GM12878 (cell line): ENCODE data around the gene KIAA1671. TPM values are rescaled to one million over a fixed set of nuclear protein-coding genes. Genes with fewer than 3 reads are reported as not detected.

ENCODE experiments used
- ATAC-seq: fragments of 200-7000 bp; cut with Tn5 transposase; 3 replicates; pipeline ENCODE4 v1.9.1; 2020; ENCODE audit warnings: mild to moderate bottlenecking, moderate library complexity
- BruUV-seq: library from RNA; stranded (reverse); fragments of 400-500 nt; replicated peaks from 2 replicates; lab custom pipeline; 2021; lab: Mats Ljungman, UMichigan
- CTCF ChIA-PET: fragments of 300-600 bp; sonication (Branson Sonifier 250); formaldehyde crosslinking; extraction: SDS; loops from one replicate; lab custom pipeline; 2021; ENCODE audit warnings: inconsistent platforms; lab: Yijun Ruan, JAX
- POLR2A ChIA-PET: fragments of 350-600 bp; formaldehyde crosslinking; extraction: SDS; loops from one replicate; lab custom pipeline; 2021; ENCODE audit warnings: inconsistent platforms; lab: Charles Lee
- RAD21 ChIA-PET: fragments of 300-600 bp; sonication (Branson Sonifier 250); formaldehyde crosslinking; loops from one replicate; lab custom pipeline; 2023; ENCODE audit warnings: antibody characterized with exemption; ENCODE audit not compliant: unreplicated experiment; lab: Charles Lee
- SMC1A ChIA-PET: fragments of 300-600 bp; sonication (Branson Sonifier 250); formaldehyde crosslinking; loops from one replicate; lab custom pipeline; 2023; ENCODE audit not compliant: unreplicated experiment, uncharacterized antibody; lab: Charles Lee
- DNase-seq: peaks from one replicate; pipeline ENCODE4 v3.0.0-alpha.2; 2011; ENCODE audit warnings: low read depth, low spot score
- FAIRE-seq: peaks from 3 replicates; lab custom pipeline; 2011; peaks lifted over from hg19 to GRCh38; lab: Jason Lieb, UNC
- H2AFZ ChIP-seq: 2 replicates; pipeline ENCODE4 v1.6.0; 2011; ENCODE audit warnings: low read depth, low read length, control low read depth; ENCODE audit not compliant: control insufficient read depth
- H3K27ac ChIP-seq: 2 replicates; pipeline ENCODE4 v1.5.1; 2011; ENCODE audit warnings: control low read depth; ENCODE audit not compliant: control insufficient read depth, insufficient read depth
- H3K27me3 ChIP-seq, 2 experiments: replicated peaks in 1 of 2; 2 replicates each; pipeline versions ENCODE4 v1.6.0 to v1.6.1; 2011; ENCODE audit warnings: low read length in 1 of 2; ENCODE audit not compliant: control insufficient read depth in 2 of 2, insufficient read depth in 2 of 2
- H3K36me3 ChIP-seq, 2 experiments: 2 replicates each; pipeline ENCODE4 v1.5.1; 2011; ENCODE audit warnings: low read length in 1 of 2; ENCODE audit not compliant: control insufficient read depth in 2 of 2, insufficient read depth in 2 of 2
- H3K4me1 ChIP-seq: 2 replicates; pipeline ENCODE4 v1.6.1; 2011; ENCODE audit warnings: mild to moderate bottlenecking, low read length, moderate library complexity, mixed read lengths; ENCODE audit not compliant: control insufficient read depth, insufficient read depth
- H3K4me2 ChIP-seq: 2 replicates; pipeline ENCODE4 v1.6.0; 2011; ENCODE audit warnings: control low read depth; ENCODE audit not compliant: control insufficient read depth, insufficient read depth
- H3K4me3 ChIP-seq: fragments of 200-600 bp; sonication (generic); 2 replicates; pipeline ENCODE4 v1.5.1; 2016
- H3K79me2 ChIP-seq: 2 replicates; pipeline ENCODE4 v1.6.0; 2011; ENCODE audit warnings: low read length; ENCODE audit not compliant: control insufficient read depth, insufficient read depth
- H3K9ac ChIP-seq: 2 replicates; pipeline ENCODE4 v1.8.0; 2011; ENCODE audit warnings: low read length, control low read depth, mixed read lengths; ENCODE audit not compliant: control insufficient read depth, insufficient read depth
- H3K9me3 ChIP-seq: replicated peaks from 3 replicates; pipeline ENCODE4 v1.5.1; 2011; ENCODE audit warnings: mild to moderate bottlenecking, low read length; ENCODE audit not compliant: control insufficient read depth, insufficient read depth
- H4K20me1 ChIP-seq: 2 replicates; pipeline ENCODE4 v1.6.0; 2011; ENCODE audit not compliant: control insufficient read depth, insufficient read depth
- CBFB ChIP-seq: IDR thresholded peaks from 2 replicates; pipeline ENCODE4 v1.6.1; 2016; ENCODE audit warnings: antibody characterized with exemption, low read depth
- E2F8 ChIP-seq: fragments of 450-650 bp; IDR thresholded peaks from 2 replicates; pipeline ENCODE4 v1.6.1; 2018; ENCODE audit warnings: mild to moderate bottlenecking, low read depth, moderate library complexity; ENCODE audit not compliant: partially characterized antibody
- EZH2 ChIP-seq: IDR thresholded peaks from 2 replicates; pipeline ENCODE4 v1.6.1; 2012; ENCODE audit warnings: low read depth, mild to moderate bottlenecking, control low read depth, inconsistent platforms, low read length, borderline replicate concordance; ENCODE audit not compliant: control insufficient read depth
- MYB ChIP-seq: fragments of 150-350 bp; IDR thresholded peaks from 2 replicates; pipeline ENCODE4 v1.6.1; 2014; ENCODE audit warnings: mild to moderate bottlenecking, low read depth, low read length, borderline replicate concordance
- POU2F2 ChIP-seq: IDR thresholded peaks from 3 replicates; pipeline ENCODE4 v1.6.1; 2011; ENCODE audit warnings: low read depth, mild to moderate bottlenecking, low read length, borderline replicate concordance
- RBBP5 ChIP-seq: fragments of 200-600 bp; sonication (generic); conservative IDR thresholded peaks from 2 replicates; pipeline ENCODE4 v1.6.1; 2016
- YBX1 ChIP-seq: fragments of 450-650 bp; IDR thresholded peaks from 2 replicates; pipeline ENCODE4 v1.6.1; 2016; ENCODE audit warnings: antibody characterized with exemption
- ZBED1 ChIP-seq: IDR thresholded peaks from 2 replicates; pipeline ENCODE4 v1.6.1; 2016; ENCODE audit warnings: borderline replicate concordance
- ZNF592 ChIP-seq: fragments of 450-650 bp; IDR thresholded peaks from 2 replicates; pipeline ENCODE4 v1.6.1; 2017; ENCODE audit warnings: mild to moderate bottlenecking, moderate library complexity
- ZNF687 ChIP-seq: fragments of 450-650 bp; IDR thresholded peaks from 2 replicates; pipeline ENCODE4 v1.6.1; 2017; ENCODE audit warnings: mild to moderate bottlenecking, moderate library complexity
- ZSCAN29 ChIP-seq: fragments of 450-650 bp; IDR thresholded peaks from 2 replicates; pipeline ENCODE4 v1.6.1; 2017; ENCODE audit warnings: mild to moderate bottlenecking, moderate library complexity
- WGBS: methylation state at CpG from one replicate; pipeline ENCODE4 v1.1.6; 2016; ENCODE audit warnings: low lambda C conversion rate; ENCODE audit not compliant: insufficient replicate concordance, insufficient coverage; ENCODE audit errors: missing lambda C conversion rate; 5-methylcytosine and 5-hydroxymethylcytosine counted together
- in situ Hi-C: fragments of 300-500 bp; cut with MboI; formaldehyde crosslinking; loops from 9 replicates; pipeline ENCODE4 v1.14.3; 2018; ENCODE audit warnings: mixed read lengths
- intact Hi-C: fragments of 100-400 bp; cut with micrococcal nuclease; formaldehyde crosslinking; loops from one replicate; pipeline ENCODE4 v1.14.2; 2022; ENCODE audit not compliant: unreplicated experiment
- polyA plus RNA-seq, 11 experiments: library from polyadenylated mRNA; depleted of rRNA in 4 of 11; unstranded in 6 of 11; stranded (reverse) in 5 of 11; fragments of >200 nt; fragmentation: Nextera tagmentation in 4 of 11; fragmentation: Illumina TruSeq in 1 of 11; extraction: Ambion mirVana in 4 of 11; extraction: Trizol in 1 of 11; gene quantifications; 1 replicate in 1 of 11; 2 replicates in 10 of 11; pipeline versions ENCODE4 v1.2.1 to v1.2.3, GENCODE V29; 2011 to 2016; ENCODE audit warnings: inconsistent platforms in 2 of 11, missing spikeins in 2 of 11, low read depth in 1 of 11
- total RNA-seq, 4 experiments: library from RNA; depleted of rRNA in 3 of 4; stranded (reverse); fragments of >200 nt in 3 of 4; fragmentation: Illumina TruSeq in 1 of 4; extraction: Trizol in 1 of 4; gene quantifications; 2 replicates each; pipeline versions ENCODE4 v1.2.1 to v1.2.3, GENCODE V29; 2013 to 2021

Gene KIAA1671
- total and polyA plus RNA-seq, 10 of the 15 experiments (the other 5 are each of a cell fraction or from before 2014, with no cell fraction given) = 0.05 to 2.7 (median 0.33) TPM

- TF ChIP-seq E2F8 (no peak), YBX1 (no peak)
These were observed 196.5 kb downstream of the KIAA1671 start (continued) for GRCh38 chr22:25149014-25149413.

GRCh38 chr22:25153961-25154666, 201.6 kb downstream of the KIAA1671 start:
- Histone ChIP-seq H3K36me3 (no peaks in the 10 kb centered on the region), H2AFZ (no peak overlapping the region), H3K4me3 (no peak overlapping the region), H3K4me1 (no peaks in the 10 kb centered on the region), H3K79me2 (no peaks in the 10 kb centered on the region), H4K20me1 (no peaks in the 10 kb centered on the region), H3K27ac (no peak overlapping the region), H3K27me3 (no peaks in the 10 kb centered on the region; a peak in 3 of 4 replicates), H3K9me3 (no peaks in the 10 kb centered on the region), H3K9ac (no peak overlapping the region), H3K4me2 (no peak overlapping the region)
- CTCF ChIA-PET = interaction anchor here (0.7 to 1.0 kb wide), 3 partner anchors 14 to 73 kb away, joined by 3 read pairs; no protein-coding TSS in a partner anchor
- WGBS = 12% methylated on average over 8 of the region's 8 CpGs
- no TSS peak for BruUV-seq
- POLR2A ChIA-PET = no interaction called here
- intact Hi-C loops = no loop called here
- no peak for FAIRE-seq
- SMC1A ChIA-PET = no interaction called here
- in situ Hi-C loops = no loop called here
- RAD21 ChIA-PET = interaction anchor here (1.1 kb wide), 1 partner anchor 72 kb away, joined by 4 read pairs; no protein-coding TSS in a partner anchor
- no peak for ATAC-seq
- no peak for DNase-seq
- TF ChIP-seq EZH2 (no peak), ZNF592 (no peak), ZNF687 (no peak), ZSCAN29 (no peak), RBBP5 (no peak), MYB (no peak), POU2F2 (no peak), CBFB (no peak), ZBED1 (no peak)
